Neuronal stem cell (in vitro differentiated cells): Measurements from ENCODE around the gene CD79A.

Experiments used
- DNase-seq: peaks from one replicate; pipeline ENCODE4 v3.0.0-alpha.2; 2013; ENCODE audit warnings: low spot score
- H2AFZ ChIP-seq: one replicate; pipeline ENCODE4 v1.6.1; 2013; ENCODE audit warnings: mild to moderate bottlenecking, low read length, inconsistent platforms
- H2AK5ac ChIP-seq: 2 replicates; pipeline ENCODE4 v1.6.1; 2013; ENCODE audit warnings: low read depth, mild to moderate bottlenecking, inconsistent platforms, low read length, moderate library complexity, mixed read lengths
- H2BK120ac ChIP-seq: 2 replicates; pipeline ENCODE4 v1.6.1; 2013; ENCODE audit warnings: low read depth, mild to moderate bottlenecking, inconsistent platforms, low read length, moderate library complexity, mixed read lengths
- H2BK12ac ChIP-seq: one replicate; pipeline ENCODE4 v1.6.1; 2013; ENCODE audit warnings: low read length, inconsistent platforms
- H2BK15ac ChIP-seq: 2 replicates; pipeline ENCODE4 v1.6.1; 2013; ENCODE audit warnings: mild to moderate bottlenecking, low read length, inconsistent platforms, mixed read lengths
- H2BK5ac ChIP-seq: one replicate; pipeline ENCODE4 v1.6.1; 2013; ENCODE audit warnings: inconsistent platforms, mild to moderate bottlenecking, low read length, moderate library complexity
- H3K14ac ChIP-seq: one replicate; pipeline ENCODE4 v1.6.1; 2013; ENCODE audit warnings: low read length, inconsistent platforms
- H3K18ac ChIP-seq: 2 replicates; pipeline ENCODE4 v1.6.1; 2013; ENCODE audit warnings: low read length, inconsistent platforms
- H3K23ac ChIP-seq: 2 replicates; pipeline ENCODE4 v1.6.1; 2013; ENCODE audit warnings: low read depth, mild to moderate bottlenecking, mixed read lengths, low read length, inconsistent platforms; ENCODE audit not compliant: poor library complexity
- H3K27ac ChIP-seq: replicated peaks from 3 replicates; pipeline ENCODE4 v1.5.1; 2013; ENCODE audit warnings: low read length, inconsistent platforms
- H3K27me3 ChIP-seq, 3 experiments: 2 replicates each; pipeline ENCODE4 v1.6.1; 2013; ENCODE audit warnings: low read length in 3 of 3, mild to moderate bottlenecking in 2 of 3, inconsistent platforms in 1 of 3, low read depth in 1 of 3, mixed read lengths in 1 of 3, moderate library complexity in 1 of 3; ENCODE audit not compliant: control insufficient read depth in 3 of 3, insufficient read depth in 3 of 3
- H3K36me3 ChIP-seq, 2 donors: replicated peaks in 1 of 2; 2 replicates each; pipeline ENCODE4 v1.6.1; 2013; ENCODE audit warnings: low read length in 2 of 2; ENCODE audit not compliant: control insufficient read depth in 2 of 2, insufficient read depth in 2 of 2
- H3K4ac ChIP-seq: 2 replicates; pipeline ENCODE4 v1.6.1; 2013; ENCODE audit warnings: inconsistent platforms, mild to moderate bottlenecking, low read length, moderate library complexity
- H3K4me1 ChIP-seq, 2 donors: 1 replicate in 1 of 2; 2 replicates in 1 of 2; pipeline ENCODE4 v1.6.1; 2013; ENCODE audit warnings: low read length in 2 of 2, low read depth in 1 of 2; ENCODE audit not compliant: control insufficient read depth in 2 of 2, insufficient read depth in 1 of 2
- H3K4me2 ChIP-seq: one replicate; pipeline ENCODE4 v1.6.1; 2013; ENCODE audit warnings: mild to moderate bottlenecking, low read length, inconsistent platforms; ENCODE audit not compliant: insufficient read depth, poor library complexity, severe bottlenecking
- H3K4me3 ChIP-seq, 2 donors: 2 replicates each; pipeline ENCODE4 v1.5.1; 2013; ENCODE audit warnings: low read length in 2 of 2, mild to moderate bottlenecking in 2 of 2, inconsistent platforms in 1 of 2, moderate library complexity in 1 of 2
- H3K79me1 ChIP-seq: one replicate; pipeline ENCODE4 v1.6.1; 2013; ENCODE audit warnings: low read depth, mild to moderate bottlenecking, inconsistent platforms, low read length, moderate library complexity
- H3K9ac ChIP-seq: one replicate; pipeline ENCODE4 v1.6.1; 2013; ENCODE audit warnings: mild to moderate bottlenecking, low read depth, low read length, inconsistent platforms; ENCODE audit not compliant: poor library complexity
- H3K9me3 ChIP-seq, 2 donors: replicated peaks in 1 of 2; 2 replicates each; pipeline versions ENCODE3 to v1.6.1; 2013; ENCODE audit warnings: low read length in 2 of 2, mild to moderate bottlenecking in 2 of 2, inconsistent platforms in 1 of 2, low read depth in 1 of 2, mixed read lengths in 1 of 2, moderate library complexity in 1 of 2; ENCODE audit not compliant: control insufficient read depth in 2 of 2, insufficient read depth in 1 of 2
- H4K8ac ChIP-seq: one replicate; pipeline ENCODE4 v1.6.1; 2013; ENCODE audit warnings: low read depth, mild to moderate bottlenecking, inconsistent platforms, low read length, moderate library complexity
- H4K91ac ChIP-seq: one replicate; pipeline ENCODE4 v1.6.1; 2013; ENCODE audit warnings: low read length, low read depth, mild to moderate bottlenecking, inconsistent platforms; ENCODE audit not compliant: poor library complexity
- WGBS, 2 donors: extraction: QIAGEN DNeasy Blood & Tissue Kit; methylation state at CpG; one replicate each; pipeline ENCODE4 v1.1.7; 2013; ENCODE audit warnings: missing lambda C conversion rate in 2 of 2, mixed read lengths in 1 of 2; ENCODE audit not compliant: insufficient read length in 2 of 2, insufficient replicate concordance in 1 of 2; ENCODE audit errors: extremely low coverage in 2 of 2; 5-methylcytosine and 5-hydroxymethylcytosine counted together

The CD79A gene

GRCh38 chr19:41910240-41910991 is 33.3 kb downstream of the CD79A start:
- H2AFZ ChIP-seq = no peak overlapping the region
- no peak overlapping the region for H4K91ac ChIP-seq
- H3K79me1 ChIP-seq = no peaks in the 10 kb centered on the region
- no peak overlapping the region for H2BK12ac ChIP-seq
- no peak overlapping the region for H3K27ac ChIP-seq
- no peak overlapping the region for H3K23ac ChIP-seq
- no peak overlapping the region for H2BK120ac ChIP-seq
- no CpG with 5 or more reads among the region's 12 CpGs for WGBS, 2 donors
- no peak overlapping the region for H3K4ac ChIP-seq
- no peak for DNase-seq
- H3K36me3 ChIP-seq = peaks cover 3 to 7% of the 10 kb centered on the region in 2 donors
- H2AK5ac ChIP-seq = no peak overlapping the region
- no peak overlapping the region for H3K4me2 ChIP-seq
- peak overlapping the region; percentile 86 for H4K8ac ChIP-seq
- peak overlapping the region; percentile 57 for H3K14ac ChIP-seq
- H3K9me3 ChIP-seq = peaks cover 0 to 3% of the 10 kb centered on the region in 2 donors
- H3K9ac ChIP-seq = peak overlapping the region; percentile 24
- no peak overlapping the region for H3K4me3 ChIP-seq
- peaks cover 0 to 4% of the 10 kb centered on the region in 2 donors for H3K4me1 ChIP-seq
- H2BK15ac ChIP-seq = no peak overlapping the region
- H2BK5ac ChIP-seq = no peak overlapping the region
- H3K27me3 ChIP-seq = peaks cover 28 to 57% (median 46%) of the 10 kb centered on the region in 3 experiments
- peak overlapping the region; percentile 44 for H3K18ac ChIP-seq

- Histone ChIP-seq H3K23ac (no peak overlapping the region), H4K91ac (no peak overlapping the region), H3K4ac (no peak overlapping the region), H3K9ac (no peak overlapping the region), H3K36me3 (peaks cover 0 to 1% of the 10 kb centered on the region in 2 donors), H3K9me3 (peaks cover 0 to 6% of the 10 kb centered on the region in 2 donors), H3K27me3 (peaks cover 35 to 65% (median 53%) of the 10 kb centered on the region in 3 experiments), H3K14ac (no peak overlapping the region), H2BK15ac (no peak overlapping the region), H2BK12ac (no peak overlapping the region), H2BK120ac (no peak overlapping the region), H4K8ac (no peak overlapping the region), H3K4me2 (no peak overlapping the region), H3K79me1 (no peaks in the 10 kb centered on the region), H3K4me1 (peaks cover 0 to 4% of the 10 kb centered on the region in 2 donors), H3K27ac (no peak overlapping the region), H3K18ac (peak overlapping the region; percentile 36), H2AFZ (no peak overlapping the region), H3K4me3 (no peak overlapping the region), H2BK5ac (no peak overlapping the region), H2AK5ac (no peak overlapping the region)
- no CpG with 5 or more reads among the region's 13 CpGs for WGBS, 2 donors
- DNase-seq = no peak
Observed at GRCh38 chr19:41910992-41911888, 34.2 kb downstream of the CD79A start.

GRCh38 chr19:41911889-41912731 is 35.0 kb downstream of the CD79A start:
- H3K36me3 ChIP-seq = peaks cover 0 to 1% of the 10 kb centered on the region in 2 donors
- no peak overlapping the region for H4K91ac ChIP-seq
- H2BK5ac ChIP-seq = no peak overlapping the region
- no CpG with 5 or more reads among the region's 29 CpGs for WGBS, 2 donors
- H3K4ac ChIP-seq = no peak overlapping the region
- no peak overlapping the region for H2AFZ ChIP-seq
- H3K27ac ChIP-seq = no peak overlapping the region
- H3K14ac ChIP-seq = no peak overlapping the region
- H3K18ac ChIP-seq = peak overlapping the region; percentile 70
- peaks cover 0 to 4% of the 10 kb centered on the region in 2 donors for H3K4me1 ChIP-seq
- no peak overlapping the region for H2BK120ac ChIP-seq
- H3K23ac ChIP-seq = peak overlapping the region; percentile 98
- H2BK15ac ChIP-seq = peak overlapping the region; percentile 73
- H3K79me1 ChIP-seq = no peaks in the 10 kb centered on the region
- H2BK12ac ChIP-seq = no peak overlapping the region
- H3K4me3 ChIP-seq = no peak overlapping the region
- peaks cover 38 to 74% (median 61%) of the 10 kb centered on the region in 3 experiments for H3K27me3 ChIP-seq
- no peak overlapping the region for H3K4me2 ChIP-seq
- peak overlapping the region; percentile 67 for H3K9ac ChIP-seq
- peak overlapping the region; percentile 68 for H2AK5ac ChIP-seq
- peaks cover 0 to 6% of the 10 kb centered on the region in 2 donors for H3K9me3 ChIP-seq
- H4K8ac ChIP-seq = no peak overlapping the region
- DNase-seq = no peak
